GM12865 (cell line): ENCODE results near the gene AKAP8.

ENCODE experiments used
- DNase-seq: peaks from one replicate; pipeline ENCODE4 v3.0.0; 2010; ENCODE audit warnings: low read depth
- H3K4me3 ChIP-seq: 2 replicates; pipeline ENCODE4 v1.5.1; 2011; ENCODE audit warnings: mild to moderate bottlenecking, low read depth, low read length, control low read depth
- TF ChIP-seq, protein P1 (sequence below): IDR thresholded peaks from 2 replicates; pipeline ENCODE4 v1.5.1; 2011; ENCODE audit warnings: low read length, control low read depth, low read depth, inconsistent platforms; ENCODE audit not compliant: insufficient read depth; ENCODE audit errors: missing control alignments

The AKAP8 gene

DNA sequence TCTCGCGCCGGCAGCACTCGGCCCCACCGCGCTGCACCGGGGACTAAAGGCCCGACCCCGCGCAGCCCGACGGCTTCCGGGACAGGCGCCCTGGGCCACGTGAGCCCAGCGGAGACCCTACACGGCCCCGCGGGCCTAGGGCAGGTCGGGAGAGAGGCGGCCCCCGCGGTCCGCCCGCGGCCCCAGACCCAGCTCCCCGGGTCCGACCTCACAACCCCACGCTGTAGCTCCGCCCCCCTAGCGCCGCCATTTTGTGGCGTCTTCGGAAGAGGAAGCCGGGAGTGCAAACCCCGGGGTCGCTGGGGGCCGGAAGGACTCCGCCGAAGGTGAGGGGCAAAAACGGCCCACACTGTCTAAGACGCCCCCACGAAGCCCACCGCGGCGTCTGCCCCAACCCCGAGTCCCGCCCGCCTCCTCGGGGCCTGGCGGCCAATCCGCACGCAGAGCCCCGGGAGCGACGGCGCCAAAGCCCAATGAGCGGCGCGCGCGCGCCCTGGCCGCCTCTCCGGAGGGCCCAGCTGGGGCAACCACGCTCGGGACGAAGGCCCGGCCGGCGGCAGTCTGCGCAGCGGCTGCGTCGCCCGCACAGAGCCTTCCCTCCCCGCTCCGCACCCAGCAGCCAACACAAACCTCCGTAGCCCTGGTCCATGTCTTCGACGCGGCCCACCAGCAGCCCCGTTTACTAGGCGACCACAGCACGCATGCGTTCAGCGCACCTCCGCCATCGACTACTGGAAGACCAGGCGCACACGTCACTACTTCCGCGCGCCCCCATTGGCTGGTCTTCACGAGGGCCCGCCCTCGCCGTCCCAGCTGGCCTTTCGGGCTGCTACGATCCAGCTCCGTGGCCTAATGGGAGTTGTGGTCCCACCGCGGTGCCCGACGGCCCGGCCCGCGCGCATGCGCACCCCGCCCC lies at the start of gene AKAP8:
Gene AKAP8 (minus strand): TSS at position 705 of the 916 bp plus-strand sequence. CDS start 56 bp downstream, at position 649.
- DNase-seq, result peak; percentile 99
- TF ChIP-seq, protein P1, sequence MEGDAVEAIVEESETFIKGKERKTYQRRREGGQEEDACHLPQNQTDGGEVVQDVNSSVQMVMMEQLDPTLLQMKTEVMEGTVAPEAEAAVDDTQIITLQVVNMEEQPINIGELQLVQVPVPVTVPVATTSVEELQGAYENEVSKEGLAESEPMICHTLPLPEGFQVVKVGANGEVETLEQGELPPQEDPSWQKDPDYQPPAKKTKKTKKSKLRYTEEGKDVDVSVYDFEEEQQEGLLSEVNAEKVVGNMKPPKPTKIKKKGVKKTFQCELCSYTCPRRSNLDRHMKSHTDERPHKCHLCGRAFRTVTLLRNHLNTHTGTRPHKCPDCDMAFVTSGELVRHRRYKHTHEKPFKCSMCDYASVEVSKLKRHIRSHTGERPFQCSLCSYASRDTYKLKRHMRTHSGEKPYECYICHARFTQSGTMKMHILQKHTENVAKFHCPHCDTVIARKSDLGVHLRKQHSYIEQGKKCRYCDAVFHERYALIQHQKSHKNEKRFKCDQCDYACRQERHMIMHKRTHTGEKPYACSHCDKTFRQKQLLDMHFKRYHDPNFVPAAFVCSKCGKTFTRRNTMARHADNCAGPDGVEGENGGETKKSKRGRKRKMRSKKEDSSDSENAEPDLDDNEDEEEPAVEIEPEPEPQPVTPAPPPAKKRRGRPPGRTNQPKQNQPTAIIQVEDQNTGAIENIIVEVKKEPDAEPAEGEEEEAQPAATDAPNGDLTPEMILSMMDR, result no peak
- peak within 1 kb of the TSS; percentile 88 for H3K4me3 ChIP-seq

DNA sequence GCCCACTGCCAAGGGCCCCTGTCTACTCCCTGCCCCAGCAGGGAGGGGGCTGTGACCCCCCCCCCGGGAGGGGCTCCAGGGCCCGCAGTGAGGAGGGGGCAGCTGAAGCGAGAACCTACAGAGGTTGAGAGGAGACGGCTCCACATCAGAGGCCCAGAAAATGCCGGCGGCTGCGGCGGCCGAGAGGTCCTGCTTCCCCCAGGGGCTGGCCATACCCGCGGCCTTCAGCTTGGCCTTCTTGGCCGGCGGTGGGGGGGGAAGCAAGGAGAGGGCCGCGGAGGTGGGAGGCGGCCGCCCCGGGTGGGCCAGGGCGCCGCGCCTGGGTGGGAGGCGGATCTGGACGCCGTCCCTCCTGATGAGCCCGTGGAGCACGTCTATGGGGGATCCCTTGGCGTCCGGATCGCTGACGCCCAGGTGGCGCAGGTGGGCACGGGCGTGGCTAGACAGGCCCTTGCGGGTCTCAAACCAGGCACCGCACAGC lies 48.4 kb upstream of the AKAP8 start:
- TF ChIP-seq, protein P1, result no peak
- no peak for DNase-seq
- no peak overlapping the region for H3K4me3 ChIP-seq

DNA sequence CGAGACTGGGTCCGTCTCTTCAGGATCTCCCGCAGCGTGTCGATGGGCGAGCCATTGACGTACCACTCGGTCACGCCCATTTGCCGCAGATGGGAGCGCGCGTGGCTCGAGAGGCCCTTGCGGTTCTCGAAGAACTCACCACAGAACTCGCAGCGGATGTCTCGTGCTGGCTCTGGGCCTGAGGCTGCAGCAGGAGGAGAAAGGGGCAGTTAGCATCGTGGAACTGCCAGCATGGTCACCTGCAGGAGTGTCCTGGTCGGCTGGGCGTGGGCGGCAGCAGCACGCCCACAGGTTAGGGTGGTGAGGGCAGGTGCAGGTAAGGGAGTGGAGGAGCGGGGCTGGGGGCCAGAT lies 47.7 kb upstream of the AKAP8 start:
- no peak for DNase-seq
- TF ChIP-seq, protein P1, result no peak
- H3K4me3 ChIP-seq, result no peak overlapping the region

DNA sequence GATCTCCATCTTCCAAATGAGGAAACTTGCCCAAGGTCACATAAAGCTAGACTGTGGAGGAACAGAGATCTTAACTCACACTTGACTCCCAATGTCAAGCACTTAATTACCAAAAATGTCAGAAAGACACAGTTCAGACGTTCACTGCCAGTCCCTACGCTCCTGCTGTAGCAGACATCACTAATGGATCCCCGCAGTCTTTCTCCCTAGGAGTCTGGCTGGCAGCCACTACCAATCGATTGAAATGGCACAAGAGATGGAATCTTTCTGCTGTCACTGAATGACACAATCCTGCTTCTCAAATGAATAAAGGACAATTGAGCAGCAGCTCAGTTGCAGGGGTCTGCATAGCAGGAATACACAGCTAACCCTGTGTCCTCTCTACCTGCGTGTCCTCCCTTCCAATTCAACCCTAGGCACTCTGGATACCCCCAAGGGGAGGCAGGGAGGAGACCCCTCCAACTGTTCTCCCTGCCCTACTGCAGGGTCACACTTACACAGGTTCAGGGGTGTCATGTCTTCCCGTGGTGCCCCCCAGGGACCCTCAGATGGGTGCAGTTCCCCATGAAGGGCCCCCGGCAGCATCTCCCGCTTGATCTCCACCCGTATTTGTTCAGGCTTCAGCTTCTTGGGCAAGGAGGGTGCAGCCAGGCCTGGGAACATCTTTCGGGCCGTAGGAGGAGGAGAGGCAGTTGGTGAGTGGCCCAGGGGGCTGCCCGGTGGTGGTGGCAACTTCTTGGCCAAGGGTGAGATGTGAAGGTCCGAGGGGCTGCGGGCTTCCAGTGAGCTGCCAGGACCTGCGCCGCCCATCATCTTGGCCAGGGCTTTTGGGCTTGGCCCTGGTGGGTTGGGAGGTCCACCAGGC lies 47.1 kb upstream of the AKAP8 start:
- TF ChIP-seq, protein P1, result no peak
- no peak overlapping the region for H3K4me3 ChIP-seq
- DNase-seq, result no peak

DNA sequence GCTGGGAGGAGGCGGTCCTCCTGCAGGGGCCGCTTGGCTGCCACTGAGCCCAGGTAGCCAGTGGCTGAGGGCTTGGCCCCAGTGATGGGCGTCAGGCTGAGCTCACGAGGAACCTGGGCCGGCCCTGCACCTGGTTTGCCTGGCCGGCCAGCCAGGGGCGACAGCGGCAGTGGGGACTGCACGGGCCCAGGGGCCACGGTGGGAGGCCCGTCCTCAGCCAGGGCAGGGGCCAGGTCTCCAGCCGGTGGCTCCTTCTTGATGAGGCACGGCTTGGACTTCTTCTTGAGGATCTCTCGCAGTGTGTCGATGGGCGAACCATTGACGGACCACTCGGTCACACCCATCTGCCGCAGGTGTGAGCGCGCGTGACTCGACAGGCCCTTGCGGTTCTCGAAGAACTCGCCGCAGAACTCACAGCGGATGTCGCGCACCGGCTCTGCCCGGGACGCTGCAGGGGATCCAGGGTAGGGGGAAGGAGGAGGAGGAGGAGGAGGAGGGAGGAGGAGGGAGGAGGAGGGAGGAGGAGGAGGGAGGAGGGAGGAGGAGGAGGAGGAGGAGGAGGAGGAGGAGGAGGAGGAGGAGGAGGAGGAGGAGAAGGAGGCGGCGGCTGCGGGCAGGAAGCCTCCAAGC lies 45.8 kb upstream of the AKAP8 start:
- DNase-seq, result no peak
- H3K4me3 ChIP-seq, result no peak overlapping the region
- TF ChIP-seq, protein P1, result no peak

DNA sequence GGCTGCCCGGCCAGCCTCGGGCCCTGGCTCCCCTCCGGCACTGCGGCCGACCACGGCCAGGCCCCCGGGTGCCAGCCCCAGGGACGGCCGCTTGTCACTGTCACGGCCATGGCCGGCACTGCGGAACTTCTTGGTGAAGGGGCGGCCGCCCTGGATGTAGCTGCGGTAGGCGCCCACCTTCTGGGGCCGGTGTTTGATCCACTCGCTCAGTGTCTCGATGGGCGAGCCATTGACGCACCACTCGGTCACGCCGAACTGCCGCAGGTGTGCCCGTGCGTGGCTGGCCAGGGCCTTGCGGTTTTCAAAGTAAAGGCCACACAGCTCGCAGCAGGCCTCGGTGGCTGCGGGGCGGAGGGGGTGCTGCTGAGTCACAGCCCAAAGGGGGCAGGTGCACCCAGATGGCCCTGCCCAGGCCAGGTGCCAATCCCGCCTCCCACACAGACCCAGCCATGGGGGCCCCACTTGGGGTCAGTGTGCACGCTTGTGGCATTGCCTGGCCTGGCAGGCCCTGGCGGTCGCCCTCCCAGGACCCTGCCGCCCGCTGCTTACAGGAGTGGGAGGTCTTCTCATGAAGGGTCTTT lies 45.2 kb upstream of the AKAP8 start:
- TF ChIP-seq, protein P1, result no peak
- no peak for DNase-seq
- H3K4me3 ChIP-seq, result no peak overlapping the region
